Naive B cell (primary cell): Measurements from ENCODE around the gene STMN1. TPM values are rescaled to one million over a fixed set of nuclear protein-coding genes. Genes with fewer than 3 reads are reported as not detected.

Experiments used
- ATAC-seq, 2 donors: fragments of 150-1000 bp; cut with Tn5 transposase; 2 replicates each; pipeline ENCODE4 v1.10.0; 2021; ENCODE audit warnings: low read depth in 2 of 2, mild to moderate bottlenecking in 2 of 2, moderate library complexity in 2 of 2
- DNase-seq: peaks from one replicate; pipeline ENCODE4 v3.0.0; 2022
- H3K27ac Mint-ChIP-seq, 6 donors: one replicate each; pipeline ENCODE4 v1.8.0; 2020 to 2022; ENCODE audit warnings: mild to moderate bottlenecking in 6 of 6, mixed read lengths in 6 of 6, moderate library complexity in 5 of 6, inconsistent platforms in 2 of 6
- H3K27me3 Mint-ChIP-seq, 3 donors: one replicate each; pipeline ENCODE4 v1.8.0; 2021 to 2022; ENCODE audit warnings: mixed read lengths in 3 of 3, mild to moderate bottlenecking in 1 of 3
- H3K36me3 Mint-ChIP-seq, 2 donors: one replicate each; pipeline ENCODE4 v1.8.0; 2020 to 2022; ENCODE audit warnings: mixed read lengths in 2 of 2, inconsistent platforms in 1 of 2, mild to moderate bottlenecking in 1 of 2
- H3K4me1 Mint-ChIP-seq, 3 donors: one replicate each; pipeline ENCODE4 v1.8.0; 2020 to 2022; ENCODE audit warnings: mixed read lengths in 3 of 3, inconsistent platforms in 1 of 3, mild to moderate bottlenecking in 1 of 3, moderate library complexity in 1 of 3
- H3K4me3 Mint-ChIP-seq, 8 donors: one replicate each; pipeline ENCODE4 v1.8.0; 2020 to 2022; ENCODE audit warnings: mild to moderate bottlenecking in 8 of 8, mixed read lengths in 8 of 8, moderate library complexity in 8 of 8, inconsistent platforms in 2 of 8
- H3K9me3 Mint-ChIP-seq, 7 donors: one replicate each; pipeline ENCODE4 v1.8.0; 2020 to 2022; ENCODE audit warnings: mixed read lengths in 7 of 7, mild to moderate bottlenecking in 5 of 7, inconsistent platforms in 2 of 7, moderate library complexity in 1 of 7
- polyA plus RNA-seq, 6 donors: library from polyadenylated mRNA; unstranded; fragments of 300-500 nt; fragmentation: Illumina TruSeq; gene quantifications; one replicate each; pipeline ENCODE4 v1.2.3, GENCODE V29; 2021; ENCODE audit warnings: low read depth in 6 of 6

STMN1 gene
- polyA plus RNA-seq, 6 donors from 2014 or later: 109 to 169 (median 137) TPM

GRCh38 chr1:25932321-25932720 is 26.1 kb upstream of the STMN1 start:
- no peak overlapping the region for H3K4me3 Mint-ChIP-seq
- no peaks in the 10 kb centered on the region for H3K9me3 Mint-ChIP-seq
- H3K4me1 Mint-ChIP-seq: no peaks in the 10 kb centered on the region
- peaks cover 0 to 6% (median 3%) of the 10 kb centered on the region in 3 donors for H3K27me3 Mint-ChIP-seq
- H3K36me3 Mint-ChIP-seq: no peaks in the 10 kb centered on the region
- ATAC-seq (no peak), DNase-seq (no peak)
- no peak overlapping the region for H3K27ac Mint-ChIP-seq

- H3K4me1 Mint-ChIP-seq: no peaks in the 10 kb centered on the region
- DNase-seq: no peak
- no peaks in the 10 kb centered on the region for H3K36me3 Mint-ChIP-seq
- H3K27me3 Mint-ChIP-seq: peaks cover 0 to 20% (median 17%) of the 10 kb centered on the region in 3 donors
- H3K27ac Mint-ChIP-seq: no peak overlapping the region
- no peaks in the 10 kb centered on the region for H3K9me3 Mint-ChIP-seq
- no peak for ATAC-seq
- no peak overlapping the region for H3K4me3 Mint-ChIP-seq
These were observed 22.8 kb upstream of the STMN1 start for GRCh38 chr1:25929016-25929415.

- ATAC-seq (no peak), DNase-seq (no peak)
- H3K27ac Mint-ChIP-seq: no peak overlapping the region
- no peaks in the 10 kb centered on the region for H3K36me3 Mint-ChIP-seq
- H3K4me3 Mint-ChIP-seq: no peak overlapping the region
- H3K4me1 Mint-ChIP-seq: peaks cover 0 to 6% (median 5%) of the 10 kb centered on the region in 3 donors
- H3K27me3 Mint-ChIP-seq: peaks cover 11 to 26% (median 25%) of the 10 kb centered on the region in 3 donors
- H3K9me3 Mint-ChIP-seq: no peaks in the 10 kb centered on the region
These were observed 21.5 kb upstream of the STMN1 start for GRCh38 chr1:25927521-25928265.

GRCh38 chr1:25926731-25927496 is 20.7 kb upstream of the STMN1 start:
- Mint-ChIP-seq H3K4me1 (peaks cover 7 to 13% (median 11%) of the 10 kb centered on the region in 3 donors), H3K27me3 (peaks cover 17 to 33% (median 29%) of the 10 kb centered on the region in 3 donors), H3K36me3 (no peaks in the 10 kb centered on the region), H3K4me3 (no peak overlapping the region), H3K27ac (no peak overlapping the region), H3K9me3 (no peaks in the 10 kb centered on the region)
- DNase-seq (no peak), ATAC-seq (no peak)

GRCh38 chr1:25924454-25924853 is 18.2 kb upstream of the STMN1 start:
- H3K36me3 Mint-ChIP-seq: no peaks in the 10 kb centered on the region
- H3K4me3 Mint-ChIP-seq: no peak overlapping the region
- peaks cover 25 to 40% (median 35%) of the 10 kb centered on the region in 3 donors for H3K27me3 Mint-ChIP-seq
- peaks cover 7 to 14% (median 12%) of the 10 kb centered on the region in 3 donors for H3K4me1 Mint-ChIP-seq
- no peak for DNase-seq
- no peak for ATAC-seq
- no peak overlapping the region for H3K27ac Mint-ChIP-seq
- no peaks in the 10 kb centered on the region for H3K9me3 Mint-ChIP-seq

- ATAC-seq: peak; percentile 63 to 69
- no peak for DNase-seq
- H3K36me3 Mint-ChIP-seq: no peaks in the 10 kb centered on the region
- peak overlapping the region; percentile 69 to 84 (median 80) for H3K4me3 Mint-ChIP-seq
- peak overlapping the region in 1 of 6 donors; percentile 32 for H3K27ac Mint-ChIP-seq
- H3K9me3 Mint-ChIP-seq: no peaks in the 10 kb centered on the region
- peaks cover 7 to 14% (median 12%) of the 10 kb centered on the region in 3 donors for H3K4me1 Mint-ChIP-seq
- peaks cover 25 to 40% (median 35%) of the 10 kb centered on the region in 3 donors for H3K27me3 Mint-ChIP-seq
These were observed 16.8 kb upstream of the STMN1 start for GRCh38 chr1:25922971-25923552.

GRCh38 chr1:25922056-25922970 is 16.1 kb upstream of the STMN1 start:
- ATAC-seq (peak; percentile 71 to 72), DNase-seq (peak; percentile 18)
- Mint-ChIP-seq H3K27me3 (peaks cover 25 to 40% (median 35%) of the 10 kb centered on the region in 3 donors), H3K4me1 (peaks cover 7 to 14% (median 12%) of the 10 kb centered on the region in 3 donors), H3K27ac (peak overlapping the region in 1 of 6 donors; percentile 28), H3K36me3 (no peaks in the 10 kb centered on the region), H3K9me3 (no peaks in the 10 kb centered on the region), H3K4me3 (peak overlapping the region; percentile 80 to 91 (median 82))

GRCh38 chr1:25918615-25919014 is 12.4 kb upstream of the STMN1 start:
- Mint-ChIP-seq H3K36me3 (no peaks in the 10 kb centered on the region), H3K9me3 (no peaks in the 10 kb centered on the region), H3K4me1 (peaks cover 7 to 24% (median 12%) of the 10 kb centered on the region in 3 donors), H3K4me3 (no peak overlapping the region), H3K27me3 (peaks cover 18 to 22% (median 21%) of the 10 kb centered on the region in 3 donors), H3K27ac (no peak overlapping the region)
- ATAC-seq (no peak), DNase-seq (no peak)

- Mint-ChIP-seq H3K4me1 (peaks cover 7 to 18% (median 7%) of the 10 kb centered on the region in 3 donors), H3K36me3 (no peaks in the 10 kb centered on the region), H3K27me3 (peaks cover 12 to 16% (median 15%) of the 10 kb centered on the region in 3 donors), H3K4me3 (no peak overlapping the region), H3K27ac (no peak overlapping the region), H3K9me3 (no peaks in the 10 kb centered on the region)
- DNase-seq (no peak), ATAC-seq (no peak)
These were observed 11.8 kb upstream of the STMN1 start for GRCh38 chr1:25917996-25918395.

- H3K27ac Mint-ChIP-seq: peak overlapping the region in 1 of 6 donors; percentile 25
- H3K4me1 Mint-ChIP-seq: peaks cover 0 to 11% (median 0%) of the 10 kb centered on the region in 3 donors
- no peaks in the 10 kb centered on the region for H3K36me3 Mint-ChIP-seq
- DNase-seq: no peak
- no peaks in the 10 kb centered on the region for H3K9me3 Mint-ChIP-seq
- ATAC-seq: no peak
- no peak overlapping the region for H3K4me3 Mint-ChIP-seq
- peaks cover 4 to 5% (median 5%) of the 10 kb centered on the region in 3 donors for H3K27me3 Mint-ChIP-seq
These were observed 10.2 kb upstream of the STMN1 start for GRCh38 chr1:25916460-25916859.

- no peaks in the 10 kb centered on the region for H3K36me3 Mint-ChIP-seq
These were observed 8.1 kb upstream of the STMN1 start for GRCh38 chr1:25914074-25914995.

GRCh38 chr1:25913206-25913605 is 7.0 kb upstream of the STMN1 start:
- H3K9me3 Mint-ChIP-seq: no peaks in the 10 kb centered on the region
- peaks cover 0 to 11% (median 0%) of the 10 kb centered on the region in 3 donors for H3K4me1 Mint-ChIP-seq
- no peaks in the 10 kb centered on the region for H3K36me3 Mint-ChIP-seq
- no peak overlapping the region for H3K27ac Mint-ChIP-seq
- no peak overlapping the region for H3K4me3 Mint-ChIP-seq
- no peaks in the 10 kb centered on the region for H3K27me3 Mint-ChIP-seq
- ATAC-seq: no peak
- DNase-seq: no peak

More at GRCh38 chr1:25914074-25914995, 8.1 kb upstream of the STMN1 start:
- ATAC-seq (peak; percentile 79 to 84), DNase-seq (no peak)
- no peaks in the 10 kb centered on the region for H3K9me3 Mint-ChIP-seq
- H3K4me3 Mint-ChIP-seq: no peak overlapping the region
- peaks cover 0 to 11% (median 0%) of the 10 kb centered on the region in 3 donors for H3K4me1 Mint-ChIP-seq
- H3K27me3 Mint-ChIP-seq: no peaks in the 10 kb centered on the region
- H3K27ac Mint-ChIP-seq: no peak overlapping the region
